Dermis microvascular lymphatic vessel endothelial cell (primary cell): ENCODE data around the gene CAMKK2. TPM values are rescaled to one million over a fixed set of nuclear protein-coding genes. Genes with fewer than 3 reads are reported as not detected.
"Not testable (repeated sequence)": the region's sequence is repeated elsewhere in the genome, so short reads cannot be mapped to it uniquely, and the experiment has no call there.

Experiments used
- DNase-seq, 2 donors: peaks; one replicate each; pipeline versions ENCODE4 v3.0.0 to v3.0.0-alpha.2; 2010; ENCODE audit warnings: low read depth in 2 of 2
- total RNA-seq: library from RNA; depleted of rRNA; stranded (reverse); fragments of >200 nt; gene quantifications from 2 replicates; pipeline ENCODE4 v1.2.1, GENCODE V29; 2014

Gene CAMKK2
- total RNA-seq, 1 donor from 2014 or later = 21.3 TPM

- not testable (repeated sequence) for DNase-seq
Measured at GRCh38 chr12:121201140-121201539, 95.4 kb downstream of the CAMKK2 start.

- no peak for DNase-seq
Measured at GRCh38 chr12:121198949-121199348, 97.6 kb downstream of the CAMKK2 start.

GRCh38 chr12:121196902-121197301 is 99.6 kb downstream of the CAMKK2 start:
- peak; percentile 82 to 88 for DNase-seq

GRCh38 chr12:121191151-121191550 is 105.4 kb downstream of the CAMKK2 start:
- no peak for DNase-seq

- DNase-seq = peak; percentile 91 to 92
Measured at GRCh38 chr12:121190523-121191031, 105.9 kb downstream of the CAMKK2 start.

- peak in 1 of 2 donors; percentile 70 for DNase-seq
Measured at GRCh38 chr12:121189619-121190155, 106.8 kb downstream of the CAMKK2 start.

GRCh38 chr12:121189131-121189530 is 107.4 kb downstream of the CAMKK2 start:
- DNase-seq = peak; percentile 52 to 73

- no peak for DNase-seq
Measured at GRCh38 chr12:121188227-121188626, 108.3 kb downstream of the CAMKK2 start.

Other genes with a start within 250 kb of the CAMKK2 start
- 3.9 and 6.4 TPM in 2 replicates for gene P2RX7, start 163.8 kb downstream of the CAMKK2 start, total RNA-seq
- gene P2RX4, start 86.6 kb downstream of the CAMKK2 start, total RNA-seq = 81.9 and 208 TPM in 2 replicates
- 115 and 124 TPM in 2 replicates for gene ANAPC5, start 55.7 kb upstream of the CAMKK2 start, total RNA-seq
- gene RNF34, start 103.4 kb upstream of the CAMKK2 start, total RNA-seq = 83.6 and 114 TPM in 2 replicates